ENCODE results near the gene RWDD1. TPM values are rescaled to one million over a fixed set of nuclear protein-coding genes. Genes with fewer than 3 reads are reported as not detected.

RWDD1 gene
- total and polyA plus RNA-seq, 2 of the 13 experiments (the other 11 are each of a cell fraction or from before 2014, with no cell fraction given) = 27.4 to 67.1 TPM

DNA sequence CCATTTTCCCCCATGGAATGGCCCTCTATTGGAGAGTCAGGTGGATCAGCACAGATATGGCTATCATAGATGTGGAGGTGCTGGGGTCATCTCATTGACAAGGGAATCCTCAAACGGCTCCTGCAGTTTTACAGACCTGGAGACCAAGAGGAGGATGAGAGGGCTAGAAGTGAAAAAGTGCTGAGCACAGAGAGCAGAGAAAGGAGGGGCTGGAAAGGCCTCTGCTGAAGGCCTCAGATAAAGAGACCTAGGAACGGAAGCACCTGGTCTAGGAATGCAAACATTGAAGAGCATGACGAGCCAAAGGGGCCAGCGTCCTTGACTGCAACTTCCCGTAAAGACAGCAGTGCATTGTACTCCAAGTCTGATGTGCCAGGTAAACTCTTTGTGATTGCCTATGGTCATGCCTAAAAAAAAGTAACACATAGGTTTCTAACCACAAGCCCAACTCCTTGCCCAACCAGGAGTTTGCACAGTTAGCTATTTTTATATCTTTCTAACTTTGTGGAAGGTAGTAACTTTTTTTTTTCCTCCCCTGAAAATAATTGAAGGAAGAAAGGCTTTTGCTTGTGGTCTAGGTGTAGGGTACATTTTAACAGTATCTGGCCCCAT lies 60.2 kb downstream of the RWDD1 start (continued):
- TF ChIP-seq PITX1 (CRISPR knock-in tag; IDR thresholded peaks at IDR 0.05) = peak; percentile 80; the same call in 1 of the 2 replicates
- TF ChIP-seq ZNF264 (CRISPR knock-in tag; IDR thresholded peaks at IDR 0.05) = peak; percentile 97
- TF ChIP-seq CREB1 (IDR thresholded peaks at IDR 0.05) = peak; percentile 71; the same call in 1 of the 2 replicates
- peak; percentile 86 for TF ChIP-seq CREB1 (CRISPR knock-in tag; IDR thresholded peaks at IDR 0.05)
- TF ChIP-seq GATA4 (IDR thresholded peaks at IDR 0.05; ENCODE audit: borderline replicate concordance, low read depth) = peak; percentile 92; the same call in 1 of the 2 replicates
- TF ChIP-seq ELF3 (CRISPR knock-in tag; IDR thresholded peaks at IDR 0.05) = peak; percentile 96
- TF ChIP-seq, protein P1, sequence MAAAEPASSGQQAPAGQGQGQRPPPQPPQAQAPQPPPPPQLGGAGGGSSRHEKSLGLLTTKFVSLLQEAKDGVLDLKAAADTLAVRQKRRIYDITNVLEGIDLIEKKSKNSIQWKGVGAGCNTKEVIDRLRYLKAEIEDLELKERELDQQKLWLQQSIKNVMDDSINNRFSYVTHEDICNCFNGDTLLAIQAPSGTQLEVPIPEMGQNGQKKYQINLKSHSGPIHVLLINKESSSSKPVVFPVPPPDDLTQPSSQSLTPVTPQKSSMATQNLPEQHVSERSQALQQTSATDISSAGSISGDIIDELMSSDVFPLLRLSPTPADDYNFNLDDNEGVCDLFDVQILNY (CRISPR knock-in tag; conservative IDR thresholded peaks at IDR 0.05) = no peak
- peak; percentile 87; the same call in 1 of the 2 replicates for TF ChIP-seq ZNF292 (CRISPR knock-in tag; IDR thresholded peaks at IDR 0.05; ENCODE audit: borderline replicate concordance, low read depth)
- TF ChIP-seq ZNF766 (CRISPR knock-in tag; IDR thresholded peaks at IDR 0.05; ENCODE audit: borderline replicate concordance) = 0 out of 2 replicates have a peak, but pooled peaks have one; percentile 63
- TF ChIP-seq, protein P2, sequence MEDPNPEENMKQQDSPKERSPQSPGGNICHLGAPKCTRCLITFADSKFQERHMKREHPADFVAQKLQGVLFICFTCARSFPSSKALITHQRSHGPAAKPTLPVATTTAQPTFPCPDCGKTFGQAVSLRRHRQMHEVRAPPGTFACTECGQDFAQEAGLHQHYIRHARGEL (CRISPR knock-in tag; IDR thresholded peaks at IDR 0.05) = no peak
- TF ChIP-seq, protein P3, sequence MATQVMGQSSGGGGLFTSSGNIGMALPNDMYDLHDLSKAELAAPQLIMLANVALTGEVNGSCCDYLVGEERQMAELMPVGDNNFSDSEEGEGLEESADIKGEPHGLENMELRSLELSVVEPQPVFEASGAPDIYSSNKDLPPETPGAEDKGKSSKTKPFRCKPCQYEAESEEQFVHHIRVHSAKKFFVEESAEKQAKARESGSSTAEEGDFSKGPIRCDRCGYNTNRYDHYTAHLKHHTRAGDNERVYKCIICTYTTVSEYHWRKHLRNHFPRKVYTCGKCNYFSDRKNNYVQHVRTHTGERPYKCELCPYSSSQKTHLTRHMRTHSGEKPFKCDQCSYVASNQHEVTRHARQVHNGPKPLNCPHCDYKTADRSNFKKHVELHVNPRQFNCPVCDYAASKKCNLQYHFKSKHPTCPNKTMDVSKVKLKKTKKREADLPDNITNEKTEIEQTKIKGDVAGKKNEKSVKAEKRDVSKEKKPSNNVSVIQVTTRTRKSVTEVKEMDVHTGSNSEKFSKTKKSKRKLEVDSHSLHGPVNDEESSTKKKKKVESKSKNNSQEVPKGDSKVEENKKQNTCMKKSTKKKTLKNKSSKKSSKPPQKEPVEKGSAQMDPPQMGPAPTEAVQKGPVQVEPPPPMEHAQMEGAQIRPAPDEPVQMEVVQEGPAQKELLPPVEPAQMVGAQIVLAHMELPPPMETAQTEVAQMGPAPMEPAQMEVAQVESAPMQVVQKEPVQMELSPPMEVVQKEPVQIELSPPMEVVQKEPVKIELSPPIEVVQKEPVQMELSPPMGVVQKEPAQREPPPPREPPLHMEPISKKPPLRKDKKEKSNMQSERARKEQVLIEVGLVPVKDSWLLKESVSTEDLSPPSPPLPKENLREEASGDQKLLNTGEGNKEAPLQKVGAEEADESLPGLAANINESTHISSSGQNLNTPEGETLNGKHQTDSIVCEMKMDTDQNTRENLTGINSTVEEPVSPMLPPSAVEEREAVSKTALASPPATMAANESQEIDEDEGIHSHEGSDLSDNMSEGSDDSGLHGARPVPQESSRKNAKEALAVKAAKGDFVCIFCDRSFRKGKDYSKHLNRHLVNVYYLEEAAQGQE (IDR thresholded peaks at IDR 0.05; ENCODE audit: borderline replicate concordance in 1 of 2, low read depth in 1 of 2, low read length in 2 of 2) = 0 out of 4 replicates have a peak, but pooled peaks of 1 of the 2 experiments have one; percentile 71
- no peak for TF ChIP-seq SOX6 (IDR thresholded peaks at IDR 0.05)
- TF ChIP-seq SOX6 (CRISPR knock-in tag; IDR thresholded peaks at IDR 0.05) = peak; percentile 99
- TF ChIP-seq BCL6 (CRISPR knock-in tag; IDR thresholded peaks at IDR 0.05) = peak; percentile 95
- TF ChIP-seq, protein P4, sequence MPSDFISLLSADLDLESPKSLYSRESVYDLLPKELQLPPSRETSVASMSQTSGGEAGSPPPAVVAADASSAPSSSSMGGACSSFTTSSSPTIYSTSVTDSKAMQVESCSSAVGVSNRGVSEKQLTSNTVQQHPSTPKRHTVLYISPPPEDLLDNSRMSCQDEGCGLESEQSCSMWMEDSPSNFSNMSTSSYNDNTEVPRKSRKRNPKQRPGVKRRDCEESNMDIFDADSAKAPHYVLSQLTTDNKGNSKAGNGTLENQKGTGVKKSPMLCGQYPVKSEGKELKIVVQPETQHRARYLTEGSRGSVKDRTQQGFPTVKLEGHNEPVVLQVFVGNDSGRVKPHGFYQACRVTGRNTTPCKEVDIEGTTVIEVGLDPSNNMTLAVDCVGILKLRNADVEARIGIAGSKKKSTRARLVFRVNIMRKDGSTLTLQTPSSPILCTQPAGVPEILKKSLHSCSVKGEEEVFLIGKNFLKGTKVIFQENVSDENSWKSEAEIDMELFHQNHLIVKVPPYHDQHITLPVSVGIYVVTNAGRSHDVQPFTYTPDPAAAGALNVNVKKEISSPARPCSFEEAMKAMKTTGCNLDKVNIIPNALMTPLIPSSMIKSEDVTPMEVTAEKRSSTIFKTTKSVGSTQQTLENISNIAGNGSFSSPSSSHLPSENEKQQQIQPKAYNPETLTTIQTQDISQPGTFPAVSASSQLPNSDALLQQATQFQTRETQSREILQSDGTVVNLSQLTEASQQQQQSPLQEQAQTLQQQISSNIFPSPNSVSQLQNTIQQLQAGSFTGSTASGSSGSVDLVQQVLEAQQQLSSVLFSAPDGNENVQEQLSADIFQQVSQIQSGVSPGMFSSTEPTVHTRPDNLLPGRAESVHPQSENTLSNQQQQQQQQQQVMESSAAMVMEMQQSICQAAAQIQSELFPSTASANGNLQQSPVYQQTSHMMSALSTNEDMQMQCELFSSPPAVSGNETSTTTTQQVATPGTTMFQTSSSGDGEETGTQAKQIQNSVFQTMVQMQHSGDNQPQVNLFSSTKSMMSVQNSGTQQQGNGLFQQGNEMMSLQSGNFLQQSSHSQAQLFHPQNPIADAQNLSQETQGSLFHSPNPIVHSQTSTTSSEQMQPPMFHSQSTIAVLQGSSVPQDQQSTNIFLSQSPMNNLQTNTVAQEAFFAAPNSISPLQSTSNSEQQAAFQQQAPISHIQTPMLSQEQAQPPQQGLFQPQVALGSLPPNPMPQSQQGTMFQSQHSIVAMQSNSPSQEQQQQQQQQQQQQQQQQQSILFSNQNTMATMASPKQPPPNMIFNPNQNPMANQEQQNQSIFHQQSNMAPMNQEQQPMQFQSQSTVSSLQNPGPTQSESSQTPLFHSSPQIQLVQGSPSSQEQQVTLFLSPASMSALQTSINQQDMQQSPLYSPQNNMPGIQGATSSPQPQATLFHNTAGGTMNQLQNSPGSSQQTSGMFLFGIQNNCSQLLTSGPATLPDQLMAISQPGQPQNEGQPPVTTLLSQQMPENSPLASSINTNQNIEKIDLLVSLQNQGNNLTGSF (CRISPR knock-in tag; IDR thresholded peaks at IDR 0.05) = no peak
- no peak for TF ChIP-seq ARHGAP35 (CRISPR knock-in tag; IDR thresholded peaks at IDR 0.05; ENCODE audit: borderline replicate concordance)
- no peak for TF ChIP-seq RFXANK (CRISPR knock-in tag; IDR thresholded peaks at IDR 0.05)
- peak; percentile 59; the same call in 1 of the 2 replicates for TF ChIP-seq JUND (CRISPR knock-in tag; IDR thresholded peaks at IDR 0.05)
- peak; percentile 99 for TF ChIP-seq ERF (CRISPR knock-in tag; IDR thresholded peaks at IDR 0.05)
- TF ChIP-seq CENPX (CRISPR knock-in tag; IDR thresholded peaks at IDR 0.05) = no peak
- no peak for TF ChIP-seq KDM5A (IDR thresholded peaks at IDR 0.05; ENCODE audit: borderline replicate concordance, low read length)

Data from HepG2 (cell line).